Activated CD8-positive, alpha-beta T cell treated with anti-CD3 and anti-CD28 coated beads for 36 hours (primary cell): ENCODE results near the gene PTPRD. TPM values are rescaled to one million over a fixed set of nuclear protein-coding genes. Genes with fewer than 3 reads are reported as not detected.

Experiments
- ATAC-seq: fragments of 200-7000 bp; cut with Tn5 transposase; one replicate; pipeline ENCODE4 v1.10.0; 2021; ENCODE audit warnings: mild to moderate bottlenecking, moderate library complexity
- CTCF ChIA-PET: fragments of 350-600 bp; sonication (Branson Sonifier 250); formaldehyde crosslinking; loops from one replicate; lab custom pipeline; 2021; ENCODE audit warnings: antibody characterized with exemption; lab: Charles Lee
- POLR2A ChIA-PET: fragments of 350-600 bp; sonication (Branson Sonifier 250); formaldehyde crosslinking; loops from one replicate; lab custom pipeline; 2021; ENCODE audit warnings: antibody characterized with exemption; lab: Charles Lee
- DNase-seq: peaks from one replicate; pipeline ENCODE4 v3.0.0-alpha.2; 2020
- H3K27ac Mint-ChIP-seq: one replicate; pipeline ENCODE4 v1.8.0; 2021; ENCODE audit warnings: mild to moderate bottlenecking, mixed read lengths
- H3K27me3 Mint-ChIP-seq: one replicate; pipeline ENCODE4 v1.8.0; 2021; ENCODE audit warnings: mixed read lengths
- H3K36me3 Mint-ChIP-seq: one replicate; pipeline ENCODE4 v1.8.0; 2021; ENCODE audit warnings: low read depth, mixed read lengths
- H3K4me1 Mint-ChIP-seq: one replicate; pipeline ENCODE4 v1.8.0; 2021; ENCODE audit warnings: low read depth, mixed read lengths
- H3K4me3 Mint-ChIP-seq: one replicate; pipeline ENCODE4 v1.8.0; 2021; ENCODE audit warnings: mild to moderate bottlenecking, moderate library complexity, mixed read lengths
- H3K9me3 Mint-ChIP-seq: one replicate; pipeline ENCODE4 v1.8.0; 2021; ENCODE audit warnings: mixed read lengths
- intact Hi-C: fragments of 100-400 bp; cut with micrococcal nuclease; formaldehyde crosslinking; loops from one replicate; pipeline ENCODE4 v1.10.0; 2022
- total RNA-seq, 2 experiments: library from RNA; stranded (reverse); gene quantifications; one replicate each; pipeline ENCODE4 v1.2.3, GENCODE V29; 2021
- TF ChIP-seq, protein P1 (sequence below): fragments of 200-600 bp; IDR thresholded peaks from one replicate; pipeline ENCODE4 v1.8.0; 2022; ENCODE audit warnings: antibody characterized with exemption, mild to moderate bottlenecking

The PTPRD gene
- total RNA-seq, 2 experiments from 2014 or later = not detected

DNA sequence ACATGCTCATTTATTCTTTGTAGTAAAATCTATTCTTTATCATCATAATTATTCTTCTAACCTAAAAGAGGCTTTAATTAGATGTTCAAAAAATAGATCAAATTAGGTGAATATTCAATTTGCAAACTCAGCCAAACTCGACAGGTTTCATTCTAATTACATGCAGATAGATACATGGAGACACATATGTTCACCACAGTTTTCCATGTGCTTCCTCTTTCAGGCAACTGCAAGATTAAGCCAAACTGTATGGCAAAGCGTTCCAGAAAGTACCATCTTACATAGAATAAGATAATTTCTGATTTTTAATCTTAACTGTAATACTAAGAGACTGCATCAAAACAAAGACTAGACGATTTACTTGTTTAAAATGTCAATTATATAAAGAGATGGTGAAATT, 1944.6 kb downstream of the PTPRD start:
- intact Hi-C loops = no loop called here
- no peaks in the 10 kb centered on the region for H3K9me3 Mint-ChIP-seq
- no peaks in the 10 kb centered on the region for H3K36me3 Mint-ChIP-seq
- no peak overlapping the region for H3K4me3 Mint-ChIP-seq
- no peaks in the 10 kb centered on the region for H3K4me1 Mint-ChIP-seq
- TF ChIP-seq, protein P1, sequence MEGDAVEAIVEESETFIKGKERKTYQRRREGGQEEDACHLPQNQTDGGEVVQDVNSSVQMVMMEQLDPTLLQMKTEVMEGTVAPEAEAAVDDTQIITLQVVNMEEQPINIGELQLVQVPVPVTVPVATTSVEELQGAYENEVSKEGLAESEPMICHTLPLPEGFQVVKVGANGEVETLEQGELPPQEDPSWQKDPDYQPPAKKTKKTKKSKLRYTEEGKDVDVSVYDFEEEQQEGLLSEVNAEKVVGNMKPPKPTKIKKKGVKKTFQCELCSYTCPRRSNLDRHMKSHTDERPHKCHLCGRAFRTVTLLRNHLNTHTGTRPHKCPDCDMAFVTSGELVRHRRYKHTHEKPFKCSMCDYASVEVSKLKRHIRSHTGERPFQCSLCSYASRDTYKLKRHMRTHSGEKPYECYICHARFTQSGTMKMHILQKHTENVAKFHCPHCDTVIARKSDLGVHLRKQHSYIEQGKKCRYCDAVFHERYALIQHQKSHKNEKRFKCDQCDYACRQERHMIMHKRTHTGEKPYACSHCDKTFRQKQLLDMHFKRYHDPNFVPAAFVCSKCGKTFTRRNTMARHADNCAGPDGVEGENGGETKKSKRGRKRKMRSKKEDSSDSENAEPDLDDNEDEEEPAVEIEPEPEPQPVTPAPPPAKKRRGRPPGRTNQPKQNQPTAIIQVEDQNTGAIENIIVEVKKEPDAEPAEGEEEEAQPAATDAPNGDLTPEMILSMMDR = no peak
- no peaks in the 10 kb centered on the region for H3K27me3 Mint-ChIP-seq
- CTCF ChIA-PET = no interaction called here
- H3K27ac Mint-ChIP-seq = no peak overlapping the region
- POLR2A ChIA-PET = no interaction called here
- DNase-seq (no peak), ATAC-seq (no peak)

DNA sequence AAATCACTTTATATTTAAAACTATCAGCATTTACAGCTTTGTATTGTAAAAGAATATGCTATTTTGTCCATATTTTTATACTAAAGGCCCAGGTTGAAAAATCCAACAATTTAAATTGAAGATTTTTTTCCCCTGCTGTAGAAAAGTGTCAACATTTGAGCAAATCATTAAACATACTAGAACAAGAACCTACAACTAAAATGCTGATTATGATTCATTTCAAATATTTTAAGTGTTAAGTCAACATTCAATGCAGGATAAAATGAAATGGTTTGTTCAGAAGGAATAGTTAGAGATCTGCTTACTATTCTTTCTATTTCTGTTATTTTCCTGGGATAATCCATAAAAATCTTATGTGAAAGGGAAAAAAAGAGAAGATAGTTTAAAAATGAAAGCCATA, 1946.7 kb downstream of the PTPRD start:
- TF ChIP-seq, protein P1 = no peak
- ChIA-PET CTCF (no interaction called here), POLR2A (no interaction called here)
- H3K4me3 Mint-ChIP-seq = no peak overlapping the region
- intact Hi-C loops = no loop called here
- no peaks in the 10 kb centered on the region for H3K27me3 Mint-ChIP-seq
- H3K4me1 Mint-ChIP-seq = no peaks in the 10 kb centered on the region
- no peak overlapping the region for H3K27ac Mint-ChIP-seq
- DNase-seq (no peak), ATAC-seq (no peak)
- H3K36me3 Mint-ChIP-seq = no peaks in the 10 kb centered on the region
- H3K9me3 Mint-ChIP-seq = no peaks in the 10 kb centered on the region

DNA sequence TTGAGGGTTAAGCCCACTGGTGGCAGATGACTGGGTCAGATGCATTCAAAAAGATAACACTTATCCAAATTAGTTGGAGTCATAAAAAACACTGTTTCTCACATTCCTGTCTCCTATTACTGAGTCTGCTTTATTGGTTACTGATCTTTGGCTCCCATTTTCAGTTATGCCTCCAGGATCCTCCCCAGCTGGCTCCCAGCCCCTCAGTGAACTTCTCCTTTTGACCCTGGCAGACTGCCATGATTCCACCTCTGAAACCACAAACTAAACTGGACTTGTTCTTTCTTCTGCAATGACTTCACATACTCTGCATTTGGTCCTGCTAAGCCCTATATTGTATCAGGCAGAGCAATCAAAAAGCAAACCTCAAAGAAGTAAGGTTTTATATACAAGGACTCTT, 1952.4 kb downstream of the PTPRD start:
- Mint-ChIP-seq H3K9me3 (no peaks in the 10 kb centered on the region), H3K36me3 (no peaks in the 10 kb centered on the region), H3K4me1 (no peaks in the 10 kb centered on the region), H3K4me3 (no peak overlapping the region), H3K27me3 (no peaks in the 10 kb centered on the region), H3K27ac (no peak overlapping the region)
- intact Hi-C loops = no loop called here
- ChIA-PET CTCF (no interaction called here), POLR2A (no interaction called here)
- TF ChIP-seq, protein P1 = no peak
- DNase-seq = no peak
- no peak for ATAC-seq

DNA sequence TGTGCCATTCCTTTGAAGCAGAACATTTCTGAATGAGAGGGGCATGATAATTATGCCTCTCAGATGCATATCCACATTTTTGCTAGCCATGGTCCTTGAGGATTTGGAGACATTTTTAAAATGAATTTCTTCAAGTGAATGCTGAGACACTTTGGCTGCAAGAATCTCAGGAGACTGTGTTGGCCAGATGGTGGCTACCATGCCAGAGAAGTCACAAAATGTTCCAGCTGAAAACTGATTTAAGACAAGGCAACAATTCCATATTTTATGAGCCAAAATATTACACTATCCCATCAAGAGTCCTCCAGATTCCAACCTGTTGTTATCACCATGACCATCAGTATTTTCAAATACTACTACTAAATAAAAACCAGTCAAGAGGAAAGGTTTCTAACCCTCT, 1953.7 kb downstream of the PTPRD start:
- ChIA-PET POLR2A (no interaction called here), CTCF (no interaction called here)
- H3K36me3 Mint-ChIP-seq = no peaks in the 10 kb centered on the region
- no peaks in the 10 kb centered on the region for H3K9me3 Mint-ChIP-seq
- ATAC-seq = no peak
- H3K27me3 Mint-ChIP-seq = no peaks in the 10 kb centered on the region
- H3K4me3 Mint-ChIP-seq = no peak overlapping the region
- H3K4me1 Mint-ChIP-seq = no peaks in the 10 kb centered on the region
- intact Hi-C loops = no loop called here
- no peak for DNase-seq
- no peak overlapping the region for H3K27ac Mint-ChIP-seq
- TF ChIP-seq, protein P1 = no peak

DNA sequence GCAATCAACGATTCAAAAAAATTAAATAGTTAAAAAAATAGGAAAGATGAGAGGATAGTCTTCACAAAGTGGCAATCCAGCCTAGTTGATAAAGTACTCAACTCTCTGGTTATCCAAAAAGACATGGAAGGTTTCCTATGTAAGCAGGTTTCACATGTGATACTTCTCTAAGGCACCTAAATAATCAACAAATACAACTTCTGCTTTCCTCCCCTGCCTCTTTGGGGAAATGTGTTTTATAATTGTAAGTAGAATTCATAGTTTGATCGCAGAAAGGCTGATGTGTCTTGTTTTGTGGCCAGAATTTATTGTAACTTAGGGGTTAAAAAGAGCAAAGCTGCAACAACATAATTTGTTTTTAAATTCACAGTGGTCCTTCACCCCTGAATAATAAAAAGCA, 1957.7 kb downstream of the PTPRD start:
- TF ChIP-seq, protein P1 = no peak
- ChIA-PET CTCF (no interaction called here), POLR2A (no interaction called here)
- Mint-ChIP-seq H3K36me3 (no peaks in the 10 kb centered on the region), H3K27ac (no peak overlapping the region), H3K27me3 (no peaks in the 10 kb centered on the region), H3K9me3 (no peaks in the 10 kb centered on the region), H3K4me3 (no peak overlapping the region), H3K4me1 (no peaks in the 10 kb centered on the region)
- intact Hi-C loops = no loop called here
- no peak for ATAC-seq
- no peak for DNase-seq
